ENCODE measurements around the gene GABARAPL2. TPM values are rescaled to one million over a fixed set of nuclear protein-coding genes. Genes with fewer than 3 reads are reported as not detected.

The GABARAPL2 gene
- total RNA-seq, 1 donor from 2014 or later: 74.9 TPM

- no peak overlapping the region for H3K27ac Mint-ChIP-seq
- peaks cover 34% of the 10 kb centered on the region for H3K36me3 Mint-ChIP-seq
- no peak for TF ChIP-seq CTCF (IDR thresholded peaks at IDR 0.05; ENCODE audit: unreplicated experiment)
- no peaks in the 10 kb centered on the region for H3K9me3 Mint-ChIP-seq
- H3K27me3 Mint-ChIP-seq (ENCODE audit: low read depth): no peaks in the 10 kb centered on the region
- no peak for DNase-seq (ENCODE audit: low spot score in 2 of 2, unreplicated experiment in 2 of 2)
- no peak overlapping the region for H3K4me3 Mint-ChIP-seq
- H3K4me1 Mint-ChIP-seq: no peaks in the 10 kb centered on the region
Observed at GRCh38 chr16:75578212-75578611, 12.0 kb downstream of the GABARAPL2 start.

- TF ChIP-seq CTCF (IDR thresholded peaks at IDR 0.05; ENCODE audit: unreplicated experiment): no peak
- H3K36me3 Mint-ChIP-seq: peaks cover 29% of the 10 kb centered on the region
Observed at GRCh38 chr16:75578725-75579124, 12.5 kb downstream of the GABARAPL2 start.

GRCh38 chr16:75579281-75579834, 13.2 kb downstream of the GABARAPL2 start:
- Mint-ChIP-seq H3K27ac (no peak overlapping the region), H3K36me3 (peaks cover 26% of the 10 kb centered on the region), H3K9me3 (no peaks in the 10 kb centered on the region), H3K4me1 (no peaks in the 10 kb centered on the region), H3K4me3 (no peak overlapping the region), H3K27me3 (ENCODE audit: low read depth) (no peaks in the 10 kb centered on the region)
- no peak for DNase-seq (ENCODE audit: low spot score in 2 of 2, unreplicated experiment in 2 of 2)
- no peak for TF ChIP-seq CTCF (IDR thresholded peaks at IDR 0.05; ENCODE audit: unreplicated experiment)

More at GRCh38 chr16:75578725-75579124, 12.5 kb downstream of the GABARAPL2 start:
- H3K9me3 Mint-ChIP-seq: no peaks in the 10 kb centered on the region
- H3K27ac Mint-ChIP-seq: no peak overlapping the region
- H3K27me3 Mint-ChIP-seq (ENCODE audit: low read depth): no peaks in the 10 kb centered on the region
- H3K4me1 Mint-ChIP-seq: no peaks in the 10 kb centered on the region
- no peak for DNase-seq (ENCODE audit: low spot score in 2 of 2, unreplicated experiment in 2 of 2)
- no peak overlapping the region for H3K4me3 Mint-ChIP-seq

GRCh38 chr16:75584108-75584507, 17.9 kb downstream of the GABARAPL2 start:
- no peak for DNase-seq (ENCODE audit: low spot score in 2 of 2, unreplicated experiment in 2 of 2)
- Mint-ChIP-seq H3K9me3 (no peaks in the 10 kb centered on the region), H3K4me3 (no peak overlapping the region), H3K27ac (no peak overlapping the region), H3K36me3 (peaks cover 4% of the 10 kb centered on the region), H3K4me1 (no peaks in the 10 kb centered on the region), H3K27me3 (ENCODE audit: low read depth) (no peaks in the 10 kb centered on the region)
- no peak for TF ChIP-seq CTCF (IDR thresholded peaks at IDR 0.05; ENCODE audit: unreplicated experiment)

- no peak for TF ChIP-seq CTCF (IDR thresholded peaks at IDR 0.05; ENCODE audit: unreplicated experiment)
- Mint-ChIP-seq H3K9me3 (no peaks in the 10 kb centered on the region), H3K4me1 (peaks cover 13% of the 10 kb centered on the region), H3K4me3 (no peak overlapping the region), H3K27ac (no peak overlapping the region), H3K36me3 (no peaks in the 10 kb centered on the region), H3K27me3 (ENCODE audit: low read depth) (no peaks in the 10 kb centered on the region)
- DNase-seq (ENCODE audit: low spot score in 2 of 2, unreplicated experiment in 2 of 2): no peak
Observed at GRCh38 chr16:75588716-75589115, 22.5 kb downstream of the GABARAPL2 start.

- Mint-ChIP-seq H3K4me1 (peaks cover 13% of the 10 kb centered on the region), H3K4me3 (no peak overlapping the region), H3K9me3 (no peaks in the 10 kb centered on the region), H3K27ac (no peak overlapping the region), H3K27me3 (ENCODE audit: low read depth) (no peaks in the 10 kb centered on the region), H3K36me3 (no peaks in the 10 kb centered on the region)
- no peak for DNase-seq (ENCODE audit: low spot score in 2 of 2, unreplicated experiment in 2 of 2)
- no peak for TF ChIP-seq CTCF (IDR thresholded peaks at IDR 0.05; ENCODE audit: unreplicated experiment)
Observed at GRCh38 chr16:75589306-75589705, 23.1 kb downstream of the GABARAPL2 start.
